K562 (cell line): ENCODE measurements around the gene FOSL2.

Experiments used
- CHD4 ChIP-seq: fragments of 200-600 bp; sonication (generic); IDR thresholded peaks from 3 replicates; pipeline ENCODE4 v1.6.1; 2012; ENCODE audit warnings: low read depth, mild to moderate bottlenecking, mixed read lengths, low read length, inconsistent platforms; ENCODE audit not compliant: insufficient read depth, insufficient replicate concordance, poor library complexity, severe bottlenecking
- CTCF ChIP-seq, 3 experiments: IDR thresholded peaks in 2 of 3; conservative IDR thresholded peaks in 1 of 3; 2 replicates each; pipeline ENCODE4 v1.5.1; 2011 to 2012; ENCODE audit warnings: low read length in 3 of 3, mild to moderate bottlenecking in 3 of 3, control low read depth in 2 of 3, improper control_type of control experiment in 1 of 3, inconsistent platforms in 1 of 3, low read depth in 1 of 3, mixed read lengths in 1 of 3, moderate library complexity in 1 of 3; ENCODE audit not compliant: insufficient read depth in 2 of 3
- ELK3 ChIP-seq: fragments of 450-650 bp; formaldehyde crosslinking; IDR thresholded peaks from 2 replicates; pipeline ENCODE4 v1.4.0; 2020; ENCODE audit warnings: mild to moderate bottlenecking
- EP400 ChIP-seq: fragments of 450-650 bp; IDR thresholded peaks from 2 replicates; pipeline ENCODE4 v1.6.1; 2017; ENCODE audit warnings: antibody characterized with exemption, mild to moderate bottlenecking, moderate library complexity
- HDAC1 ChIP-seq, 2 experiments: fragments of 450-650 bp; IDR thresholded peaks; 2 replicates each; pipeline ENCODE4 v1.6.1; 2016 to 2017; ENCODE audit warnings: inconsistent platforms in 1 of 2, mild to moderate bottlenecking in 1 of 2, moderate library complexity in 1 of 2
- HMG20A ChIP-seq: fragments of 450-650 bp; formaldehyde crosslinking; conservative IDR thresholded peaks from 2 replicates; pipeline ENCODE4 v1.4.0; 2020; ENCODE audit warnings: mild to moderate bottlenecking, mixed read lengths
- ID3 ChIP-seq, 2 experiments: fragments of 250-450 bp in 1 of 2; fragments of 450-650 bp in 1 of 2; sonication (Bioruptor Pico) in 1 of 2; IDR thresholded peaks; 2 replicates each; pipeline versions ENCODE4 v1.6.1 to v1.8.0; 2016 to 2021; ENCODE audit warnings: mild to moderate bottlenecking in 2 of 2, moderate library complexity in 2 of 2, missing compliant biosample characterization in 1 of 2, missing genetic modification characterization in 1 of 2
- MXD1 ChIP-seq: fragments of 250-450 bp; sonication (Bioruptor Pico); IDR thresholded peaks from 2 replicates; pipeline ENCODE4 v1.8.0; 2021; ENCODE audit warnings: borderline replicate concordance, mild to moderate bottlenecking, moderate library complexity; ENCODE audit not compliant: poor library complexity, severe bottlenecking
- NR2C2 ChIP-seq, 2 experiments: fragments of 200-800 bp in 1 of 2; sonication (Bioruptor generic) in 1 of 2; sonication (generic) in 1 of 2; formaldehyde crosslinking in 1 of 2; IDR thresholded peaks; 2 replicates each; pipeline versions ENCODE4 v1.6.1 to v1.8.0; 2016 to 2022; ENCODE audit warnings: mild to moderate bottlenecking in 1 of 2, missing compliant biosample characterization in 1 of 2, missing genetic modification characterization in 1 of 2, missing genetic modification reagents in 1 of 2
- REST ChIP-seq, 2 experiments: fragments of 450-650 bp; formaldehyde crosslinking in 1 of 2; IDR thresholded peaks; 2 replicates each; pipeline versions ENCODE4 v1.4.0 to v1.6.1; 2014 to 2020; ENCODE audit warnings: mild to moderate bottlenecking in 2 of 2, borderline replicate concordance in 1 of 2, low read depth in 1 of 2
- ZNF384 ChIP-seq: IDR thresholded peaks from 2 replicates; pipeline ENCODE4 v1.6.1; 2012; ENCODE audit warnings: low read depth, low read length, improper control_type of control experiment

GRCh38 chr2:28454016-28454930 is 61.6 kb downstream of the FOSL2 start:
- no peak for TF ChIP-seq NR2C2 (CRISPR knock-in tag; IDR thresholded peaks at IDR 0.05)
- no peak for TF ChIP-seq NR2C2 (tag; IDR thresholded peaks at IDR 0.05)
- TF ChIP-seq REST (IDR thresholded peaks at IDR 0.05; ENCODE audit: borderline replicate concordance): no peak
- TF ChIP-seq REST (CRISPR knock-in tag; IDR thresholded peaks at IDR 0.05; ENCODE audit: low read depth): no peak
- TF ChIP-seq HDAC1 (IDR thresholded peaks at IDR 0.05): no peak
- TF ChIP-seq ID3 (CRISPR knock-in tag; IDR thresholded peaks at IDR 0.05): no peak
- TF ChIP-seq ID3 (tag; IDR thresholded peaks at IDR 0.05): no peak
- TF ChIP-seq HMG20A (CRISPR knock-in tag): no peak
- no peak for TF ChIP-seq EP400
- TF ChIP-seq CHD4: no peak
- no peak for TF ChIP-seq ELK3 (CRISPR knock-in tag)
- no peak for TF ChIP-seq ZNF384
- no peak for TF ChIP-seq MXD1
- no peak for TF ChIP-seq CTCF (IDR thresholded peaks at IDR 0.05 in 2 of 3, conservative IDR thresholded peaks at IDR 0.05 in 1 of 3; ENCODE audit: insufficient read depth in 2 of 3, low read depth in 1 of 3, low read length in 3 of 3)
